ENCODE results near the gene TCF23.

TCF23 gene

DNA sequence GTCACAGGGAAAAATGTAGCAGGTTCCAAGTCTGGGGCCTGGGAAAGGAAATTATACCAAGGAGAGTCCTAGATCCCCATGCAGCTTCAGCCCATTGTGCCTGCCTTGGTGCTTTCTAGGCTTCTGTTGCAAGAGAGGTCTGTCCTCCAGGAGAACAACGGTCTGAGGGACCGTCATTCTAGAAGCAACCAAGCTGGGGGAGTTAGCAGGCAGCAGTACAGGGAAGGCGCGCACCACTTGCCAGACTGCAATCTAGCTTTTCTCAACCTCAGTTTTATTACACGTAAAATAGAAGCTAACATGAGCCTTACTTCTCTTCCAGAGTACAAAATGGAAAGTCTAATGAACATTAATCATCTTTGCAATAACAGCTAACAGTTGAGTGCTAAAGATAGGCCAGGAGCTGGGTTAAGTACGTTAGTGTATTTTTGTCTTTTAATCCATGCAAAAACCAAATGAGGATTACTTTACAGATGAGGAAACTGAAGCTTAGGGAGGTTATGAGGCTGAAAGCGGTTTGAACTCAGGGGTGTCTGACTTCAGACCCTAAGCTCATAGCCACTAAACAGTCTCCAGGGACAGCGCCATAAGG, 1.9 kb downstream of the TCF23 start:
- DNase-seq (ENCODE audit: low read depth) = no peak
- no peak overlapping the region for H3K4me3 ChIP-seq (ENCODE audit: low read length)
- TF ChIP-seq, protein P1, sequence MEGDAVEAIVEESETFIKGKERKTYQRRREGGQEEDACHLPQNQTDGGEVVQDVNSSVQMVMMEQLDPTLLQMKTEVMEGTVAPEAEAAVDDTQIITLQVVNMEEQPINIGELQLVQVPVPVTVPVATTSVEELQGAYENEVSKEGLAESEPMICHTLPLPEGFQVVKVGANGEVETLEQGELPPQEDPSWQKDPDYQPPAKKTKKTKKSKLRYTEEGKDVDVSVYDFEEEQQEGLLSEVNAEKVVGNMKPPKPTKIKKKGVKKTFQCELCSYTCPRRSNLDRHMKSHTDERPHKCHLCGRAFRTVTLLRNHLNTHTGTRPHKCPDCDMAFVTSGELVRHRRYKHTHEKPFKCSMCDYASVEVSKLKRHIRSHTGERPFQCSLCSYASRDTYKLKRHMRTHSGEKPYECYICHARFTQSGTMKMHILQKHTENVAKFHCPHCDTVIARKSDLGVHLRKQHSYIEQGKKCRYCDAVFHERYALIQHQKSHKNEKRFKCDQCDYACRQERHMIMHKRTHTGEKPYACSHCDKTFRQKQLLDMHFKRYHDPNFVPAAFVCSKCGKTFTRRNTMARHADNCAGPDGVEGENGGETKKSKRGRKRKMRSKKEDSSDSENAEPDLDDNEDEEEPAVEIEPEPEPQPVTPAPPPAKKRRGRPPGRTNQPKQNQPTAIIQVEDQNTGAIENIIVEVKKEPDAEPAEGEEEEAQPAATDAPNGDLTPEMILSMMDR (IDR thresholded peaks at IDR 0.05; ENCODE audit: insufficient read depth, low read depth, low read length, missing control alignments) = no peak

GRCh38 chr2:27152102-27152795, 3.4 kb downstream of the TCF23 start:
- TF ChIP-seq, protein P1 (IDR thresholded peaks at IDR 0.05; ENCODE audit: insufficient read depth, low read depth, low read length, missing control alignments) = no peak
- H3K4me3 ChIP-seq (ENCODE audit: low read length) = no peak overlapping the region

GRCh38 chr2:27152796-27153464, 4.1 kb downstream of the TCF23 start:
- no peak overlapping the region for H3K4me3 ChIP-seq (ENCODE audit: low read length)
- TF ChIP-seq, protein P1 (IDR thresholded peaks at IDR 0.05; ENCODE audit: insufficient read depth, low read depth, low read length, missing control alignments) = no peak
- DNase-seq (ENCODE audit: low read depth) = peak; percentile 71

More at GRCh38 chr2:27152102-27152795, 3.4 kb downstream of the TCF23 start:
- no peak for DNase-seq (ENCODE audit: low read depth)

DNA sequence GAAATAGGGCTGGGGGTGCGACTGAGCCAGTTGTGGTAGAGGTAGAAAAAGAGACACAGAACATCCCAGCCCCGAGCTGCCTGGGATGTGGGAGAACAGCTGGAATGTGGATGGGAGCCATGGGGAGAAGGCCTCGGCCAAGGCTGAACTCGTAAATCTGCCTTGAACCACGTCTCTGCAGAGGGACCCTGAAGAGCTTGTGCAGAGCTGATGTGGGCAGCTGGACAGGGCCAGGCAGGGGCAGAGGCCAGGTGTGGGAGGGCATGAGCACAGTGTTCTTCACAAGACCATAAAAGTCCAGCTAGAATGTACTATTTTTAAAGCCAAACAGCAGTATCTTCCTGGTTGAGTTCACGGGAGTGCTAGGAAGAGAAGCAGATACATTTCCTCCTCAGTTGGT, 5.7 kb downstream of the TCF23 start:
- DNase-seq (ENCODE audit: low read depth) = no peak
- TF ChIP-seq, protein P1 (IDR thresholded peaks at IDR 0.05; ENCODE audit: insufficient read depth, low read depth, low read length, missing control alignments) = no peak
- no peak overlapping the region for H3K4me3 ChIP-seq (ENCODE audit: low read length)

GRCh38 chr2:27155069-27155520, 6.3 kb downstream of the TCF23 start:
- DNase-seq (ENCODE audit: low read depth) = peak; percentile 82
- no peak overlapping the region for H3K4me3 ChIP-seq (ENCODE audit: low read length)
- TF ChIP-seq, protein P1 (IDR thresholded peaks at IDR 0.05; ENCODE audit: insufficient read depth, low read depth, low read length, missing control alignments) = no peak

GRCh38 chr2:27158468-27158867, 9.7 kb downstream of the TCF23 start:
- no peak for DNase-seq (ENCODE audit: low read depth)
- no peak overlapping the region for H3K4me3 ChIP-seq (ENCODE audit: low read length)
- TF ChIP-seq, protein P1 (IDR thresholded peaks at IDR 0.05; ENCODE audit: insufficient read depth, low read depth, low read length, missing control alignments) = no peak

Data from epithelial cell of esophagus (primary cell).